Epithelial cell of proximal tubule (primary cell): ENCODE results near the gene KMT2E. TPM values are rescaled to one million over a fixed set of nuclear protein-coding genes. Genes with fewer than 3 reads are reported as not detected.

ENCODE experiments used
- DNase-seq: peaks from one replicate; pipeline ENCODE4 v3.0.0-alpha.2; 2011; ENCODE audit warnings: low read depth
- H3K4me3 ChIP-seq: 2 replicates; pipeline ENCODE4 v1.5.1; 2011; ENCODE audit warnings: low read depth, mild to moderate bottlenecking, low read length
- CTCF ChIP-seq: conservative IDR thresholded peaks from 2 replicates; pipeline ENCODE4 v1.5.1; 2012; ENCODE audit warnings: low read depth, mild to moderate bottlenecking, low read length
- total RNA-seq: library from RNA; depleted of rRNA; stranded (reverse); fragments of >200 nt; gene quantifications from 2 replicates; pipeline ENCODE4 v1.2.3, GENCODE V29; 2015

KMT2E gene
- total RNA-seq, 1 donor from 2014 or later = 46.4 TPM

- DNase-seq = no peak
- no peak overlapping the region for H3K4me3 ChIP-seq
- no peak for TF ChIP-seq CTCF
Measured at GRCh38 chr7:105137898-105138297, 123.9 kb downstream of the KMT2E start.

- DNase-seq = no peak
- no peak for TF ChIP-seq CTCF
- H3K4me3 ChIP-seq = no peak overlapping the region
Measured at GRCh38 chr7:105139381-105139780, 125.4 kb downstream of the KMT2E start.

GRCh38 chr7:105141068-105141467, 127.1 kb downstream of the KMT2E start:
- no peak overlapping the region for H3K4me3 ChIP-seq
- TF ChIP-seq CTCF = peak; percentile 54
- DNase-seq = no peak

DNA sequence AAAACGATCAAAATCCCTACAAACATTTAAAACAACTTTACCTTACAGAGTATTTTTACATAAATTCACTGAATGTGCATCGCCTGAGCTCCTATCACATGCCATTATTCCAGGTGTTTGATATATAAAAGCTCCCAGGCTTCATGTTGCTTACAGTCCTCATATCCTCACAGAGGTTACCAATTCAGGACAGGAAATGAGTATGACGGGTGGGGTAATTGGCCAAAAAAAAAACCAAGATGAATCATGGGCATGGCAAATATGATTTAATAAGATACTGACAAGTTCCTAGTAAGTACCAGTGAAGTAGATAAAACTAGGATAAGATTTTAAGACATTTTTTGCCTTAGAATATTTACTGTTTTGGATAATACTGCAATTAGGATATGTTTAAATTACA, 135.8 kb downstream of the KMT2E start:
- DNase-seq = no peak
- H3K4me3 ChIP-seq = no peak overlapping the region
- TF ChIP-seq CTCF = no peak

- TF ChIP-seq CTCF = no peak
Measured at GRCh38 chr7:105151152-105151551, 137.1 kb downstream of the KMT2E start.

GRCh38 chr7:105153531-105153930, 139.5 kb downstream of the KMT2E start:
- no peak for TF ChIP-seq CTCF
- no peak overlapping the region for H3K4me3 ChIP-seq

More at GRCh38 chr7:105151152-105151551, 137.1 kb downstream of the KMT2E start:
- no peak for DNase-seq
- H3K4me3 ChIP-seq = no peak overlapping the region

GRCh38 chr7:105154084-105154483, 140.1 kb downstream of the KMT2E start:
- no peak for TF ChIP-seq CTCF
- no peak for DNase-seq
- no peak overlapping the region for H3K4me3 ChIP-seq

More at GRCh38 chr7:105153531-105153930, 139.5 kb downstream of the KMT2E start:
- DNase-seq = no peak
